ENCODE measurements around the gene MARCHF6.

DNA sequence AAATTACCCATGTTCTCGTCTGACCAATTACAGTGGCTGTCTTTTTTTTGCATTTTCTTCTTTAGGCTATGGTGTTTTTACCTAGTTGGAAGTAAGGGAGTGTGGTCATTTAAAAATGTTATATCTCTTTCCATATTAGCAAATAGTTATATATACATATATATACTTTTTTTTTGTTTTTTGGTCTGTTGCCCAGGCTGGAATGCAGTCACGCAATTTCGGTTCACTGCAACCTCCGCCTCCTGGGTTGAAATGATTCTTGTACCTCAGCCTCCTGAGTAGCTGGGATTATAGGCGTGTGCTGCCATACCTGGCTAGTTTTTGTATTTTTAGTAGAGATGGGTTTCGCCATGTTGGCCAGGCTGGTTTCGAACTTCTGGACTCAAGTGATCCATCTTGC, 12.3 kb downstream of the MARCHF6 start:
- no peak for TF ChIP-seq POLR2A (IDR thresholded peaks at IDR 0.05)
- TF ChIP-seq, protein P1, sequence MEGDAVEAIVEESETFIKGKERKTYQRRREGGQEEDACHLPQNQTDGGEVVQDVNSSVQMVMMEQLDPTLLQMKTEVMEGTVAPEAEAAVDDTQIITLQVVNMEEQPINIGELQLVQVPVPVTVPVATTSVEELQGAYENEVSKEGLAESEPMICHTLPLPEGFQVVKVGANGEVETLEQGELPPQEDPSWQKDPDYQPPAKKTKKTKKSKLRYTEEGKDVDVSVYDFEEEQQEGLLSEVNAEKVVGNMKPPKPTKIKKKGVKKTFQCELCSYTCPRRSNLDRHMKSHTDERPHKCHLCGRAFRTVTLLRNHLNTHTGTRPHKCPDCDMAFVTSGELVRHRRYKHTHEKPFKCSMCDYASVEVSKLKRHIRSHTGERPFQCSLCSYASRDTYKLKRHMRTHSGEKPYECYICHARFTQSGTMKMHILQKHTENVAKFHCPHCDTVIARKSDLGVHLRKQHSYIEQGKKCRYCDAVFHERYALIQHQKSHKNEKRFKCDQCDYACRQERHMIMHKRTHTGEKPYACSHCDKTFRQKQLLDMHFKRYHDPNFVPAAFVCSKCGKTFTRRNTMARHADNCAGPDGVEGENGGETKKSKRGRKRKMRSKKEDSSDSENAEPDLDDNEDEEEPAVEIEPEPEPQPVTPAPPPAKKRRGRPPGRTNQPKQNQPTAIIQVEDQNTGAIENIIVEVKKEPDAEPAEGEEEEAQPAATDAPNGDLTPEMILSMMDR (IDR thresholded peaks at IDR 0.05): no peak

Data from esophagus squamous epithelium (tissue), 4 donors.